Right lobe of liver (tissue), 6 donors: ENCODE data around the gene BSG. TPM values are rescaled to one million over a fixed set of nuclear protein-coding genes. Genes with fewer than 3 reads are reported as not detected.

Source experiments
- ATAC-seq, 4 donors: fragments of 200-7000 bp; cut with Tn5 transposase; one replicate each; pipeline ENCODE4 v1.9.1; 2020; ENCODE audit warnings: mild to moderate bottlenecking in 4 of 4, moderate library complexity in 4 of 4
- DNase-seq, 3 donors: peaks; one replicate each; pipeline ENCODE4 v3.0.0-alpha.2; 2020
- H3K27ac ChIP-seq, 3 donors: fragments of 200-600 bp; one replicate each; pipeline ENCODE4 v1.8.0; 2022
- H3K27me3 ChIP-seq, 2 donors: fragments of 200-600 bp; one replicate each; pipeline ENCODE4 v1.8.0; 2022
- H3K36me3 ChIP-seq, 4 donors: fragments of 200-600 bp; sonication (generic) in 1 of 4; one replicate each; pipeline versions ENCODE4 v1.5.1 to v1.8.0; 2017 to 2022; ENCODE audit warnings: control low read depth in 1 of 4
- H3K4me1 ChIP-seq, 4 donors: fragments of 200-600 bp; sonication (generic) in 1 of 4; one replicate each; pipeline versions ENCODE4 v1.5.1 to v1.8.0; 2017 to 2022; ENCODE audit warnings: control low read depth in 1 of 4
- H3K4me3 ChIP-seq, 3 donors: fragments of 200-600 bp; one replicate each; pipeline ENCODE4 v1.8.0; 2022
- H3K9me3 ChIP-seq, 4 donors: fragments of 200-600 bp; sonication (generic) in 1 of 4; one replicate each; pipeline versions ENCODE4 v1.5.1 to v1.8.0; 2017 to 2022; ENCODE audit warnings: control low read depth in 1 of 4
- POLR2A ChIP-seq: fragments of 450-650 bp; IDR thresholded peaks from one replicate; pipeline ENCODE4 v1.6.1; 2017; ENCODE audit warnings: antibody characterized with exemption, mild to moderate bottlenecking
- WGBS: methylation state at CpG from one replicate; pipeline ENCODE4 v1.1.6; 2018; ENCODE audit warnings: low coverage, low lambda C conversion rate; ENCODE audit not compliant: insufficient coverage; ENCODE audit errors: missing lambda C conversion rate; 5-methylcytosine and 5-hydroxymethylcytosine counted together
- intact Hi-C, 2 donors: fragments of 100-400 bp; cut with DNase I; formaldehyde crosslinking; loops; one replicate each; pipeline versions ENCODE4 v1.11.2 to v1.14.1; 2022
- total RNA-seq, 6 experiments: library from RNA; depleted of rRNA in 2 of 6; stranded (reverse); fragments of >200 nt in 2 of 6; fragmentation: NEBNext Ultra II Directional in 3 of 6; extraction: Animal tissue kit (Norgen Biotek cat#: 25700) in 3 of 6; gene quantifications; one replicate each; pipeline versions ENCODE4 v1.1.0 to v1.2.4, GENCODE V29; 2016 to 2023
- TF ChIP-seq, protein P1 (sequence below), 4 donors: fragments of 200-600 bp in 3 of 4; fragments of 450-650 bp in 1 of 4; IDR thresholded peaks; one replicate each; pipeline versions ENCODE4 v1.5.1 to v1.8.0; 2016 to 2022; ENCODE audit warnings: antibody characterized with exemption in 4 of 4, mild to moderate bottlenecking in 2 of 4
- donor health status: DM: no; HTN: yes; CAD: no.
- donor health status: DM: no; HTN: no; CAD: no.
- donor health status: DM: no; HTN: no; CAD: no.
- donor health status: DM: no; HTN: yes; CAD: no.
- donor health status: DM: no; HTN: yes; CAD: no.

Gene BSG
- total RNA-seq, 6 experiments from 2014 or later = 88.6 to 369 (median 124) TPM

DNA sequence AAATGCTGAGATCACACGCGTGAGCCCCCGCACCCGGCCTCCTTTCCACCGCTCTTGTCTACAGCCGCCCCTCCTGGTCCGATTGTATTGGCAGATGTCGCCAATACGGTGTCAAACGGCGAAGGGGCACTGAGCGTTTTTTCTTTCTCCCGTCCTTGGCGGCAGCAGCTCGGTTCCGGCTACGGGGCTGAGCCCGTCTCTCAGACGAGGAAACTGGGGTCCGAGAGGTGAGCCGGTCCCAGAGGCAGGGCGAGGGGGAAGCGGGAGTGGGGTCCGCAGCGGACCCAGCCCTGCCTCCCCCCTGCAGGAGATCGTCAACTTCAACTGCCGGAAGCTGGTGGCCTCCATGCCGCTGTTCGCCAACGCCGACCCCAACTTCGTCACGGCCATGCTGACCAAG, 40.5 kb downstream of the BSG start:
- TF ChIP-seq POLR2A = no peak
- TF ChIP-seq, protein P1, sequence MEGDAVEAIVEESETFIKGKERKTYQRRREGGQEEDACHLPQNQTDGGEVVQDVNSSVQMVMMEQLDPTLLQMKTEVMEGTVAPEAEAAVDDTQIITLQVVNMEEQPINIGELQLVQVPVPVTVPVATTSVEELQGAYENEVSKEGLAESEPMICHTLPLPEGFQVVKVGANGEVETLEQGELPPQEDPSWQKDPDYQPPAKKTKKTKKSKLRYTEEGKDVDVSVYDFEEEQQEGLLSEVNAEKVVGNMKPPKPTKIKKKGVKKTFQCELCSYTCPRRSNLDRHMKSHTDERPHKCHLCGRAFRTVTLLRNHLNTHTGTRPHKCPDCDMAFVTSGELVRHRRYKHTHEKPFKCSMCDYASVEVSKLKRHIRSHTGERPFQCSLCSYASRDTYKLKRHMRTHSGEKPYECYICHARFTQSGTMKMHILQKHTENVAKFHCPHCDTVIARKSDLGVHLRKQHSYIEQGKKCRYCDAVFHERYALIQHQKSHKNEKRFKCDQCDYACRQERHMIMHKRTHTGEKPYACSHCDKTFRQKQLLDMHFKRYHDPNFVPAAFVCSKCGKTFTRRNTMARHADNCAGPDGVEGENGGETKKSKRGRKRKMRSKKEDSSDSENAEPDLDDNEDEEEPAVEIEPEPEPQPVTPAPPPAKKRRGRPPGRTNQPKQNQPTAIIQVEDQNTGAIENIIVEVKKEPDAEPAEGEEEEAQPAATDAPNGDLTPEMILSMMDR (IDR thresholded peaks at IDR 0.05) = no peak
- H3K27me3 ChIP-seq = no peaks in the 10 kb centered on the region
- intact Hi-C loops = no loop called here
- no peaks in the 10 kb centered on the region for H3K9me3 ChIP-seq
- no peaks in the 10 kb centered on the region for H3K36me3 ChIP-seq
- no peak overlapping the region for H3K4me3 ChIP-seq
- H3K27ac ChIP-seq = no peak overlapping the region
- ATAC-seq = no peak
- no peaks in the 10 kb centered on the region for H3K4me1 ChIP-seq
- peak in 2 of 3 donors; percentile 36 to 42 for DNase-seq
- WGBS = 92% methylated on average over 8 of the region's 33 CpGs

DNA sequence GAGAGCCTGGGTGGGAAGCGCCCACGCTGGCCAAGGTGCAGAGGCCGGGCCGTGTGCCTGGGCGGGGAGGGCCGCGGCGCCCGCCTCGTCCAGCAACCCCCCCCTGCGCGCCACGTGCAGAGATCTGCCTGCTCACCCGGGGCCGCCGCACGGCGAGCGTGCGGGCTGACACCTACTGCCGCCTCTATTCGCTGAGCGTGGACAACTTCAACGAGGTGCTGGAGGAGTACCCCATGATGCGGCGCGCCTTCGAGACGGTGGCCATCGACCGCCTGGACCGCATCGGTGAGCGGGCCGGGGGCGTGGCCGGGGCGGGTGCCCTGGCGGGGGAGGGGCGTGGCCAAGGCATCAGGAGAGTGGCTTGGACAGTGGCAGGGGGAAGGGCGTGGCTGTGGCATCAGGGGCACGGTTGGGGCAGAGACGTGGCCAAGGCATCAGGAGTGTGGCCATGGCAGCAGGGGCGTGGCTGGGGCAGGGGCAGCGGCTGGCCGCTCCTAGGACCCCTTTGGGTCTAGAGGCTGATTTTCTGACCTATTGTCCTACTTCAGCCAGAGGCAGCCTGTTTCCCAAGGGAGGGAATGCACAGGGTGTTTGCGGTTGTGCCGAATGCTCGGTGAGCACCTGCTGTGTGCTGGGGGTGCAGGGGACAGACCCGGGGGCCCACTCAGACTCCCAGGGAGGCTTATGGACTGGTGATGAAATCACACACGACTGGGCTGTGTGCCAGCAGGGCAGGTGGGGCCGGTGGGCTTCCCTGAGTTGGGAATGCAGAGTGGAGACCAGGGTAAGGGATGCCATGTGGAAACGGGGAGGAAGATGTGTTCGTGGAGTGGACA, 41.6 kb downstream of the BSG start:
- no peaks in the 10 kb centered on the region for H3K9me3 ChIP-seq
- H3K4me1 ChIP-seq = no peaks in the 10 kb centered on the region
- no peaks in the 10 kb centered on the region for H3K27me3 ChIP-seq
- intact Hi-C loops = no loop called here
- WGBS = 89% methylated on average over 17 of the region's 54 CpGs
- H3K36me3 ChIP-seq = peaks cover 0 to 6% (median 3%) of the 10 kb centered on the region in 4 donors
- no peak overlapping the region for H3K4me3 ChIP-seq
- DNase-seq (peak in 2 of 3 donors; percentile 45 to 49), ATAC-seq (no peak)
- no peak overlapping the region for H3K27ac ChIP-seq
- TF ChIP-seq, protein P1 (IDR thresholded peaks at IDR 0.05) = no peak
- TF ChIP-seq POLR2A = no peak

DNA sequence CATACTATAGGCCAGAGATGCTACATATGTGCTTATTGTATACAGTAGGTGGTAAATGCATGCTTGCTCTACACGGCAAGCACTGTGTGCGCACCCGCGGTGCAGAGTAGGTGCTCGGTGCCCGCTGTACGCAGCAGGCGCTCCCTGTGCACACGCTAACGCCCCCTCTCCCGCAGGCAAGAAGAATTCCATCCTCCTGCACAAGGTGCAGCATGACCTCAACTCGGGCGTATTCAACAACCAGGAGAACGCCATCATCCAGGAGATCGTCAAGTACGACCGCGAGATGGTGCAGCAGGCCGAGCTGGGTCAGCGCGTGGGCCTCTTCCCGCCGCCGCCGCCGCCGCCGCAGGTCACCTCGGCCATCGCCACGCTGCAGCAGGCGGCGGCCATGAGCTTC, 43.2 kb downstream of the BSG start:
- TF ChIP-seq, protein P1 (IDR thresholded peaks at IDR 0.05) = peak in 1 of 4 donors; percentile 24
- no peak for TF ChIP-seq POLR2A
- Histone ChIP-seq H3K4me3 (no peak overlapping the region), H3K27me3 (no peaks in the 10 kb centered on the region), H3K4me1 (no peaks in the 10 kb centered on the region), H3K36me3 (peaks cover 0 to 21% (median 9%) of the 10 kb centered on the region in 4 donors), H3K27ac (no peak overlapping the region), H3K9me3 (no peaks in the 10 kb centered on the region)
- ATAC-seq (peak; percentile 27 to 66 (median 52)), DNase-seq (peak in 2 of 3 donors; percentile 35 to 40)
- intact Hi-C loops = no loop called here
- 46% methylated on average over 10 of the region's 33 CpGs for WGBS

GRCh38 chr19:616062-616700, 43.8 kb downstream of the BSG start:
- Histone ChIP-seq H3K27me3 (no peaks in the 10 kb centered on the region), H3K4me1 (no peaks in the 10 kb centered on the region), H3K9me3 (no peaks in the 10 kb centered on the region), H3K36me3 (peaks cover 0 to 24% (median 10%) of the 10 kb centered on the region in 4 donors), H3K4me3 (no peak overlapping the region), H3K27ac (no peak overlapping the region)
- intact Hi-C loops = no loop called here
- peak in 2 of 3 donors; percentile 30 to 42 for DNase-seq
- no peak for TF ChIP-seq POLR2A
- TF ChIP-seq, protein P1 (IDR thresholded peaks at IDR 0.05) = no peak
- ATAC-seq = no peak
- no CpG with 5 or more reads among the region's 97 CpGs for WGBS
